NT2/D1 (cell line): Measurements from ENCODE around the gene ADCY3.

Experiments used
- SUZ12 ChIP-seq: IDR thresholded peaks from 2 replicates; pipeline ENCODE4 v1.6.1; 2011; ENCODE audit not compliant: insufficient read length, insufficient read depth; ENCODE audit errors: extremely low read depth
- YY1 ChIP-seq: IDR thresholded peaks from 2 replicates; pipeline ENCODE4 v1.6.1; 2011; ENCODE audit not compliant: insufficient read length, insufficient read depth
- ZNF274 ChIP-seq: IDR thresholded peaks from 2 replicates; pipeline ENCODE4 v1.6.1; 2011; ENCODE audit warnings: mild to moderate bottlenecking, low read depth, low read length

DNA sequence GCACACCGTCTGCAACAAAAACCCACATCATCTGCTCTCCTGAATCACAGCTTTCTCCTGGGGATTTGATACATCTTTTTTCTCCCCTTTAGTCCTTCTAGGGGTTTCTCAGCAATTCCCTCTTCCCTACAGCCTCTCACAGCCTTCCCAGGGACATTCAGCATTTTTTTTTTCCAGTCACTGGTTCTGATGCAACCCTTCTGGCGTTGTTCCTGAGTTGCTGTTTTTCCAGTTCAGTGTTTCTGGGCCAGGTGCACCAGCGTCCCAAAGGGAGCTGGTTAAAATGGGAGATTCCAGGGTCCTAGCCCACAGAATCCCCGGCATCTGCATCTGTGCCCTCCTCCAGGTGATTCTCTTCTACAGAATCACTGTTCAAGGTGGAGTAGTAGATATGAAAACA lies 36.1 kb downstream of the ADCY3 start:
- TF ChIP-seq YY1 (no peak), ZNF274 (no peak), SUZ12 (no peak)
